Sciatic nerve (tissue), 2 donors: ENCODE results near the gene MAPRE2. TPM values are rescaled to one million over a fixed set of nuclear protein-coding genes. Genes with fewer than 3 reads are reported as not detected.

Source experiments
- ATAC-seq: fragments of 200-7000 bp; cut with Tn5 transposase; one replicate; pipeline ENCODE4 v1.9.1; 2020; ENCODE audit warnings: mild to moderate bottlenecking, moderate library complexity
- DNase-seq: peaks from one replicate; pipeline ENCODE4 v3.0.0-alpha.2; 2020; ENCODE audit warnings: low spot score
- intact Hi-C: fragments of 100-400 bp; cut with DNase I; formaldehyde crosslinking; loops from one replicate; pipeline ENCODE4 v1.14.2; 2022
- total RNA-seq: library from RNA; stranded (reverse); fragmentation: NEBNext Ultra II Directional; extraction: Animal tissue kit (Norgen Biotek cat#: 25700); gene quantifications from one replicate; pipeline ENCODE4 v1.2.1, GENCODE V29; 2021
- donor health status: DM: no; HTN: no; CAD: no.
- donor health status: DM: no; HTN: no; CAD: no.

Gene MAPRE2
- 51.8 TPM for total RNA-seq

- intact Hi-C loops, result loop anchor here (5.0 kb wide), 1 partner anchor 689 kb away; no protein-coding TSS in a partner anchor
- DNase-seq, result peak; percentile 100
- peak; percentile 99 for ATAC-seq
Observed at GRCh38 chr18:35040988-35041814, at the start of gene MAPRE2. MAPRE2 (plus strand) TSS chr18:35041413; CDS start chr18:35041540, 127 bp downstream.

GRCh38 chr18:34991561-34991960, 49.7 kb upstream of the MAPRE2 start:
- no peak for DNase-seq
- ATAC-seq, result no peak
- intact Hi-C loops, result no loop called here

- intact Hi-C loops, result no loop called here
- DNase-seq (no peak), ATAC-seq (no peak)
Observed at GRCh38 chr18:34993289-34993688, 47.9 kb upstream of the MAPRE2 start.

GRCh38 chr18:34995746-34996145, 45.5 kb upstream of the MAPRE2 start:
- ATAC-seq (no peak), DNase-seq (no peak)
- intact Hi-C loops, result no loop called here

GRCh38 chr18:34998661-34999060, 42.6 kb upstream of the MAPRE2 start:
- DNase-seq (no peak), ATAC-seq (peak; percentile 54)
- intact Hi-C loops, result no loop called here

GRCh38 chr18:34999756-35000289, 41.4 kb upstream of the MAPRE2 start:
- no peak for DNase-seq
- intact Hi-C loops, result no loop called here
- peak; percentile 73 for ATAC-seq

GRCh38 chr18:35000457-35000856, 40.8 kb upstream of the MAPRE2 start:
- ATAC-seq (no peak), DNase-seq (no peak)
- intact Hi-C loops, result no loop called here

- DNase-seq (no peak), ATAC-seq (no peak)
- intact Hi-C loops, result no loop called here
Observed at GRCh38 chr18:35002120-35002519, 39.1 kb upstream of the MAPRE2 start.

GRCh38 chr18:35005963-35006577, 35.1 kb upstream of the MAPRE2 start:
- peak; percentile 95 for ATAC-seq
- intact Hi-C loops, result no loop called here
- no peak for DNase-seq

- DNase-seq (no peak), ATAC-seq (no peak)
- intact Hi-C loops, result loop anchor here (10.0 kb wide), 1 partner anchor 125 kb away; no protein-coding TSS in a partner anchor
Observed at GRCh38 chr18:35010156-35010555, 31.1 kb upstream of the MAPRE2 start.

GRCh38 chr18:35010993-35011392, 30.2 kb upstream of the MAPRE2 start:
- no peak for ATAC-seq
- intact Hi-C loops, result loop anchor here (10.0 kb wide), 1 partner anchor 124 kb away; no protein-coding TSS in a partner anchor
- no peak for DNase-seq

GRCh38 chr18:35019933-35020332, 21.3 kb upstream of the MAPRE2 start:
- DNase-seq (no peak), ATAC-seq (no peak)
- intact Hi-C loops, result loop anchor here (10.0 kb wide), 1 partner anchor 115 kb away; no protein-coding TSS in a partner anchor

- ATAC-seq, result no peak
- no peak for DNase-seq
- intact Hi-C loops, result no loop called here
Observed at GRCh38 chr18:35022426-35023001, 18.7 kb upstream of the MAPRE2 start.

- DNase-seq, result no peak
- intact Hi-C loops, result no loop called here
- no peak for ATAC-seq
Observed at GRCh38 chr18:35024196-35024595, 17.0 kb upstream of the MAPRE2 start.

GRCh38 chr18:35024965-35025364, 16.2 kb upstream of the MAPRE2 start:
- intact Hi-C loops, result no loop called here
- ATAC-seq (peak; percentile 96), DNase-seq (peak; percentile 82)

GRCh38 chr18:35026407-35027061, 14.7 kb upstream of the MAPRE2 start:
- intact Hi-C loops, result no loop called here
- ATAC-seq (peak; percentile 32), DNase-seq (no peak)

GRCh38 chr18:35027206-35027605, 14.0 kb upstream of the MAPRE2 start:
- ATAC-seq (no peak), DNase-seq (no peak)
- intact Hi-C loops, result no loop called here

- intact Hi-C loops, result no loop called here
- ATAC-seq, result no peak
- DNase-seq, result no peak
Observed at GRCh38 chr18:35028536-35028935, 12.7 kb upstream of the MAPRE2 start.

- ATAC-seq (peak; percentile 54), DNase-seq (no peak)
Observed at GRCh38 chr18:35029103-35029502, 12.1 kb upstream of the MAPRE2 start.

More at GRCh38 chr18:35029103-35029502, 12.1 kb upstream of the MAPRE2 start:
- intact Hi-C loops, result no loop called here
